ENCODE results near the gene GNAI1.

The GNAI1 gene

GRCh38 chr7:80183900-80184685 lies 49.5 kb downstream of the GNAI1 start:
- DNase-seq (ENCODE audit: low spot score), result no peak
- no peak for TF ChIP-seq CTCF (IDR thresholded peaks at IDR 0.05; ENCODE audit: extremely low read depth, missing control alignments)

- TF ChIP-seq CTCF (IDR thresholded peaks at IDR 0.05; ENCODE audit: extremely low read depth, missing control alignments), result no peak
- DNase-seq (ENCODE audit: low spot score), result no peak
Observed at GRCh38 chr7:80184693-80185092, 50.1 kb downstream of the GNAI1 start.

GRCh38 chr7:80185571-80185970 lies 50.9 kb downstream of the GNAI1 start:
- no peak for TF ChIP-seq CTCF (IDR thresholded peaks at IDR 0.05; ENCODE audit: extremely low read depth, missing control alignments)
- DNase-seq (ENCODE audit: low spot score), result no peak

- no peak for DNase-seq (ENCODE audit: low spot score)
- no peak for TF ChIP-seq CTCF (IDR thresholded peaks at IDR 0.05; ENCODE audit: extremely low read depth, missing control alignments)
Observed at GRCh38 chr7:80186721-80187120, 52.1 kb downstream of the GNAI1 start.

GRCh38 chr7:80187279-80187678 lies 52.6 kb downstream of the GNAI1 start:
- TF ChIP-seq CTCF (IDR thresholded peaks at IDR 0.05; ENCODE audit: extremely low read depth, missing control alignments), result no peak
- DNase-seq (ENCODE audit: low spot score), result no peak

GRCh38 chr7:80187727-80188126 lies 53.1 kb downstream of the GNAI1 start:
- TF ChIP-seq CTCF (IDR thresholded peaks at IDR 0.05; ENCODE audit: extremely low read depth, missing control alignments), result no peak
- DNase-seq (ENCODE audit: low spot score), result no peak

- TF ChIP-seq CTCF (IDR thresholded peaks at IDR 0.05; ENCODE audit: extremely low read depth, missing control alignments), result no peak
- no peak for DNase-seq (ENCODE audit: low spot score)
Observed at GRCh38 chr7:80189638-80190037, 55.0 kb downstream of the GNAI1 start.

All from GM20000 (cell line).